Measurements from ENCODE around the gene TNN. TPM values are rescaled to one million over a fixed set of nuclear protein-coding genes. Genes with fewer than 3 reads are reported as not detected.
A peak's percentile ranks its signal among the peaks of the same experiment; 100 is the strongest.

Gene TNN
- total RNA-seq, 6 experiments from 2014 or later: 0.18 to 0.67 (median 0.41) TPM

DNA sequence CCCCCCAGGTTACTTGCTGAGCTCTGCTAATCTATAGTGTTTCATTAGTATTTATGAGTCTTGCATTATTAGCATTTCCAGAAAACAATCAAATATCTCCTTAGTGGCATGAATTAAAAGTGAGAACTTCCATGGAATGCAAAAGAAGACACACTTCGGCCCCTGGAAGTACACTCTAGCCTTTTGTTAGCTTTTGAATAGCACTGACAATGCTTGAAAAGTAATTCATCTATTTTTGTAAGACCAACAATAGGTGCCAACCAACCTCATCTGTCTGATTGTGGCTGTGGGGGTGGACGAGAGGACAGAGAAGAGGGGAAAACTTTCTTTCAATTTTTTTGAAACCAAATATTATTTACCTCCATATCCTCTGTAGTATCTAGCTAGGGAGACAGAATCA lies 97.1 kb downstream of the TNN start:
- TF ChIP-seq, protein P1, sequence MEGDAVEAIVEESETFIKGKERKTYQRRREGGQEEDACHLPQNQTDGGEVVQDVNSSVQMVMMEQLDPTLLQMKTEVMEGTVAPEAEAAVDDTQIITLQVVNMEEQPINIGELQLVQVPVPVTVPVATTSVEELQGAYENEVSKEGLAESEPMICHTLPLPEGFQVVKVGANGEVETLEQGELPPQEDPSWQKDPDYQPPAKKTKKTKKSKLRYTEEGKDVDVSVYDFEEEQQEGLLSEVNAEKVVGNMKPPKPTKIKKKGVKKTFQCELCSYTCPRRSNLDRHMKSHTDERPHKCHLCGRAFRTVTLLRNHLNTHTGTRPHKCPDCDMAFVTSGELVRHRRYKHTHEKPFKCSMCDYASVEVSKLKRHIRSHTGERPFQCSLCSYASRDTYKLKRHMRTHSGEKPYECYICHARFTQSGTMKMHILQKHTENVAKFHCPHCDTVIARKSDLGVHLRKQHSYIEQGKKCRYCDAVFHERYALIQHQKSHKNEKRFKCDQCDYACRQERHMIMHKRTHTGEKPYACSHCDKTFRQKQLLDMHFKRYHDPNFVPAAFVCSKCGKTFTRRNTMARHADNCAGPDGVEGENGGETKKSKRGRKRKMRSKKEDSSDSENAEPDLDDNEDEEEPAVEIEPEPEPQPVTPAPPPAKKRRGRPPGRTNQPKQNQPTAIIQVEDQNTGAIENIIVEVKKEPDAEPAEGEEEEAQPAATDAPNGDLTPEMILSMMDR (IDR thresholded peaks at IDR 0.05): no peak
- TF ChIP-seq POLR2A (IDR thresholded peaks at IDR 0.05): no peak
- Histone ChIP-seq H3K4me1 (no peaks in the 10 kb centered on the region), H3K4me3 (no peak overlapping the region), H3K36me3 (peaks cover 0 to 34% (median 18%) of the 10 kb centered on the region in 4 donors), H3K27me3 (no peaks in the 10 kb centered on the region), H3K9me3 (no peaks in the 10 kb centered on the region), H3K27ac (no peak overlapping the region)
- no peak for ATAC-seq
- 82% methylated on average over 2 of the region's 2 CpGs for WGBS (ENCODE audit: insufficient coverage, low coverage, low lambda C conversion rate, missing lambda C conversion rate)
- intact Hi-C loops (cut with DNase I): no loop called here
- DNase-seq: no peak

DNA sequence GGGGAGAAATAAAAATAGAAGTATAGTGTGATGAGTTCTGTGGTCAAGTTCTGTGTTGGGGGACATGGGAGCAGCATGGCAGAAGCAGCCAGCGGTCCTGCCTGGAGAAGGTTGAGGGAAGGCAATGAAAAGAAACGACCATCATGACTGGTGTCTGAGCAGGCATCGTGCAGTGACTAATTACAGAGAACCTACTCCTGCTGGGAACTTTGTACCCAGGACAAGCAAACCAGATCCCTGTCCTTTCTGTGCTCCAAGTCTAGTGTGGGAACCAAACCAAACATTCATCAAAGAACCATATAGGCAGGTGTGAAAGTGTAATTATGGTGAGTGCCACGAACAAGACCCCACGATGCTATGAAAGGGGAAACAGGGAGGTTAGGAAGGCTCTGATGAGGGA lies 99.1 kb downstream of the TNN start:
- H3K9me3 ChIP-seq: no peaks in the 10 kb centered on the region
- DNase-seq: no peak
- TF ChIP-seq, protein P1 (IDR thresholded peaks at IDR 0.05): no peak
- TF ChIP-seq POLR2A (IDR thresholded peaks at IDR 0.05): no peak
- 93% methylated on average over 5 of the region's 5 CpGs for WGBS (ENCODE audit: insufficient coverage, low coverage, low lambda C conversion rate, missing lambda C conversion rate)
- peaks cover 0 to 28% (median 13%) of the 10 kb centered on the region in 4 donors for H3K36me3 ChIP-seq
- ATAC-seq: peak in 1 of 4 donors; percentile 19
- H3K27me3 ChIP-seq: no peaks in the 10 kb centered on the region
- intact Hi-C loops (cut with DNase I): no loop called here
- H3K4me1 ChIP-seq: no peaks in the 10 kb centered on the region
- H3K4me3 ChIP-seq: no peak overlapping the region
- no peak overlapping the region for H3K27ac ChIP-seq

DNA sequence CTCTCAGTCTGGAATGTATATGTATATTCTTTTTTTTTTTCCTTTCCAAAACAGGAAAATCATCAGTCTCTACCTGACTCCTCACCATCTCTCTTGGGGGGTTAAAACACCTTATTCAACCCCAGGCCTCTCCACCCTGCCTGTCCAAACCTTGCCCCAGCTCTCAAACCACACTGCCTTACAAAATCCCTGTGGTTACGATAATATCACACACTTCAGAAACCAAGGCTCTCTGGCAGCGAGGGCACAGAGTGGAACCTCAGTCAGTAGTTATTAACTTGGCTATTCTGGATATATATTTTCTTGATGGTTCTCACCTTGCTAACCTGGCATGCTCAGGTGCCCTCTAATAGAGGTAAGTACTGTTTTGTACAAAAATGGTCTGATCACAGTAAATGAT lies 100.2 kb downstream of the TNN start:
- no peaks in the 10 kb centered on the region for H3K9me3 ChIP-seq
- DNase-seq (no peak), ATAC-seq (no peak)
- H3K27ac ChIP-seq: no peak overlapping the region
- WGBS (ENCODE audit: insufficient coverage, low coverage, low lambda C conversion rate, missing lambda C conversion rate): 83% methylated on average over 2 of the region's 2 CpGs
- TF ChIP-seq POLR2A (IDR thresholded peaks at IDR 0.05): no peak
- TF ChIP-seq, protein P1 (IDR thresholded peaks at IDR 0.05): no peak
- H3K4me1 ChIP-seq: no peaks in the 10 kb centered on the region
- no peak overlapping the region for H3K4me3 ChIP-seq
- H3K27me3 ChIP-seq: no peaks in the 10 kb centered on the region
- H3K36me3 ChIP-seq: peaks cover 0 to 25% (median 13%) of the 10 kb centered on the region in 4 donors
- intact Hi-C loops (cut with DNase I): no loop called here

DNA sequence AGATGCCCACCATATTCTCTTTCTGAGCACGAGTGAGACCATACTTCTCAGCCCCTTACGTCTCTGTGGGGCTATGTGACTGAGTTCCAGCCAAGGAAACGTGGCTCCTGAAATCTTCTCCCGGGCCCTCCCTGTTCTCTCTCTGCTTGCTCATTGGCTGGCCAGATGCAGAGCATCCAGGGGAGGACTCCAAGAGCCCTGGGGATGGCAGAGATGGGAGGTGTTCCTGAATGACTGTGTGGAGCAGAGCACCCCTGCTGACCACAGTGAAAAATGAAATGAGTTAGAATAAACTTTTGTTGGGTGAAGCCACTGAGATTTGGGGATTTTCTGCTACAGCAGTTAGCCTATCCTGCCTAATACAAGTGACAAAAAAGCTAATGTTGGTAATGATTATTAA lies 101.1 kb downstream of the TNN start:
- Histone ChIP-seq H3K27me3 (no peaks in the 10 kb centered on the region), H3K27ac (no peak overlapping the region)

More for the DNA sequence above, 101.1 kb downstream of the TNN start:
- DNase-seq: no peak
- Histone ChIP-seq H3K4me3 (no peak overlapping the region), H3K4me1 (no peaks in the 10 kb centered on the region), H3K9me3 (no peaks in the 10 kb centered on the region), H3K36me3 (peaks cover 0 to 23% (median 11%) of the 10 kb centered on the region in 4 donors)
- TF ChIP-seq, protein P1 (IDR thresholded peaks at IDR 0.05): no peak
- no peak for TF ChIP-seq POLR2A (IDR thresholded peaks at IDR 0.05)
- WGBS (ENCODE audit: insufficient coverage, low coverage, low lambda C conversion rate, missing lambda C conversion rate): 93% methylated on average over 4 of the region's 4 CpGs
- intact Hi-C loops (cut with DNase I): no loop called here
- no peak for ATAC-seq
